ENCODE measurements around the gene ZNF81.

GRCh38 chrX:47864300-47864699, 27.6 kb downstream of the ZNF81 start:
- TF ChIP-seq, protein P1, sequence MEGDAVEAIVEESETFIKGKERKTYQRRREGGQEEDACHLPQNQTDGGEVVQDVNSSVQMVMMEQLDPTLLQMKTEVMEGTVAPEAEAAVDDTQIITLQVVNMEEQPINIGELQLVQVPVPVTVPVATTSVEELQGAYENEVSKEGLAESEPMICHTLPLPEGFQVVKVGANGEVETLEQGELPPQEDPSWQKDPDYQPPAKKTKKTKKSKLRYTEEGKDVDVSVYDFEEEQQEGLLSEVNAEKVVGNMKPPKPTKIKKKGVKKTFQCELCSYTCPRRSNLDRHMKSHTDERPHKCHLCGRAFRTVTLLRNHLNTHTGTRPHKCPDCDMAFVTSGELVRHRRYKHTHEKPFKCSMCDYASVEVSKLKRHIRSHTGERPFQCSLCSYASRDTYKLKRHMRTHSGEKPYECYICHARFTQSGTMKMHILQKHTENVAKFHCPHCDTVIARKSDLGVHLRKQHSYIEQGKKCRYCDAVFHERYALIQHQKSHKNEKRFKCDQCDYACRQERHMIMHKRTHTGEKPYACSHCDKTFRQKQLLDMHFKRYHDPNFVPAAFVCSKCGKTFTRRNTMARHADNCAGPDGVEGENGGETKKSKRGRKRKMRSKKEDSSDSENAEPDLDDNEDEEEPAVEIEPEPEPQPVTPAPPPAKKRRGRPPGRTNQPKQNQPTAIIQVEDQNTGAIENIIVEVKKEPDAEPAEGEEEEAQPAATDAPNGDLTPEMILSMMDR (IDR thresholded peaks at IDR 0.05): no peak
- TF ChIP-seq POLR2A (IDR thresholded peaks at IDR 0.05): no peak
